Measurements from ENCODE around the gene CAPG.

CAPG gene

GRCh38 chr2:85409845-85410583, at the start of gene CAPG:
TSS of gene CAPG (minus strand) at chr2:85410366. CDS start at chr2:85402145, 8,221 bp downstream.
- H3K9ac ChIP-seq (ENCODE audit: low read length in 2 of 2), result no peak within 1 kb of the TSS
- H3K36me3 ChIP-seq (ENCODE audit: control insufficient read depth in 2 of 2, insufficient read depth in 2 of 2, low read length in 2 of 2), result no peaks in the 10 kb centered on the region
- H3K9me3 ChIP-seq (ENCODE audit: control insufficient read depth in 2 of 2, low read length in 2 of 2), result no peaks in the 10 kb centered on the region
- H3K4me3 ChIP-seq (ENCODE audit: low read length in 2 of 2), result no peak within 1 kb of the TSS
- no peaks in the 10 kb centered on the region for H3K27me3 ChIP-seq (ENCODE audit: control insufficient read depth in 1 of 2, insufficient read depth in 2 of 2, low read length in 2 of 2)
- no peak within 1 kb of the TSS for H3K27ac ChIP-seq (ENCODE audit: low read length)
- peaks cover 22% of the 10 kb centered on the region for H3K4me1 ChIP-seq (ENCODE audit: control insufficient read depth, insufficient read depth, low read length)

GRCh38 chr2:85459771-85460170, 49.6 kb upstream of the CAPG start:
- no peak overlapping the region for H3K9ac ChIP-seq (ENCODE audit: low read length in 2 of 2)
- H3K4me3 ChIP-seq (ENCODE audit: low read length in 2 of 2), result no peak overlapping the region
- no peaks in the 10 kb centered on the region for H3K9me3 ChIP-seq (ENCODE audit: control insufficient read depth in 2 of 2, low read length in 2 of 2)
- no peak overlapping the region for H3K27ac ChIP-seq (ENCODE audit: low read length)
- H3K36me3 ChIP-seq (ENCODE audit: control insufficient read depth in 2 of 2, insufficient read depth in 2 of 2, low read length in 2 of 2), result no peaks in the 10 kb centered on the region
- H3K4me1 ChIP-seq (ENCODE audit: control insufficient read depth, insufficient read depth, low read length), result no peaks in the 10 kb centered on the region
- no peaks in the 10 kb centered on the region for H3K27me3 ChIP-seq (ENCODE audit: control insufficient read depth in 1 of 2, insufficient read depth in 2 of 2, low read length in 2 of 2)

GRCh38 chr2:85458601-85459563, 48.7 kb upstream of the CAPG start:
- Histone ChIP-seq H3K4me1 (ENCODE audit: control insufficient read depth, insufficient read depth, low read length) (no peaks in the 10 kb centered on the region), H3K27ac (ENCODE audit: low read length) (no peak overlapping the region), H3K4me3 (ENCODE audit: low read length in 2 of 2) (no peak overlapping the region), H3K36me3 (ENCODE audit: control insufficient read depth in 2 of 2, insufficient read depth in 2 of 2, low read length in 2 of 2) (no peaks in the 10 kb centered on the region), H3K9ac (ENCODE audit: low read length in 2 of 2) (no peak overlapping the region), H3K9me3 (ENCODE audit: control insufficient read depth in 2 of 2, low read length in 2 of 2) (no peaks in the 10 kb centered on the region), H3K27me3 (ENCODE audit: control insufficient read depth in 1 of 2, insufficient read depth in 2 of 2, low read length in 2 of 2) (no peaks in the 10 kb centered on the region)

- no peak overlapping the region for H3K27ac ChIP-seq (ENCODE audit: low read length)
- H3K27me3 ChIP-seq (ENCODE audit: control insufficient read depth in 1 of 2, insufficient read depth in 2 of 2, low read length in 2 of 2), result no peaks in the 10 kb centered on the region
- H3K4me1 ChIP-seq (ENCODE audit: control insufficient read depth, insufficient read depth, low read length), result no peaks in the 10 kb centered on the region
- H3K9me3 ChIP-seq (ENCODE audit: control insufficient read depth in 2 of 2, low read length in 2 of 2), result no peaks in the 10 kb centered on the region
- H3K4me3 ChIP-seq (ENCODE audit: low read length in 2 of 2), result no peak overlapping the region
- H3K9ac ChIP-seq (ENCODE audit: low read length in 2 of 2), result no peak overlapping the region
- H3K36me3 ChIP-seq (ENCODE audit: control insufficient read depth in 2 of 2, insufficient read depth in 2 of 2, low read length in 2 of 2), result no peaks in the 10 kb centered on the region
Measured at GRCh38 chr2:85457877-85458316, 47.7 kb upstream of the CAPG start.

GRCh38 chr2:85457043-85457442, 46.9 kb upstream of the CAPG start:
- H3K36me3 ChIP-seq (ENCODE audit: control insufficient read depth in 2 of 2, insufficient read depth in 2 of 2, low read length in 2 of 2), result no peaks in the 10 kb centered on the region
- no peaks in the 10 kb centered on the region for H3K9me3 ChIP-seq (ENCODE audit: control insufficient read depth in 2 of 2, low read length in 2 of 2)
- H3K9ac ChIP-seq (ENCODE audit: low read length in 2 of 2), result no peak overlapping the region
- no peaks in the 10 kb centered on the region for H3K4me1 ChIP-seq (ENCODE audit: control insufficient read depth, insufficient read depth, low read length)
- H3K4me3 ChIP-seq (ENCODE audit: low read length in 2 of 2), result no peak overlapping the region
- no peaks in the 10 kb centered on the region for H3K27me3 ChIP-seq (ENCODE audit: control insufficient read depth in 1 of 2, insufficient read depth in 2 of 2, low read length in 2 of 2)
- H3K27ac ChIP-seq (ENCODE audit: low read length), result no peak overlapping the region

- H3K27ac ChIP-seq (ENCODE audit: low read length), result no peak overlapping the region
- no peaks in the 10 kb centered on the region for H3K9me3 ChIP-seq (ENCODE audit: control insufficient read depth in 2 of 2, low read length in 2 of 2)
- no peaks in the 10 kb centered on the region for H3K27me3 ChIP-seq (ENCODE audit: control insufficient read depth in 1 of 2, insufficient read depth in 2 of 2, low read length in 2 of 2)
- no peak overlapping the region for H3K4me3 ChIP-seq (ENCODE audit: low read length in 2 of 2)
- no peak overlapping the region for H3K9ac ChIP-seq (ENCODE audit: low read length in 2 of 2)
- no peaks in the 10 kb centered on the region for H3K4me1 ChIP-seq (ENCODE audit: control insufficient read depth, insufficient read depth, low read length)
- no peaks in the 10 kb centered on the region for H3K36me3 ChIP-seq (ENCODE audit: control insufficient read depth in 2 of 2, insufficient read depth in 2 of 2, low read length in 2 of 2)
Measured at GRCh38 chr2:85455552-85456090, 45.5 kb upstream of the CAPG start.

- Histone ChIP-seq H3K27ac (ENCODE audit: low read length) (no peak overlapping the region), H3K36me3 (ENCODE audit: control insufficient read depth in 2 of 2, insufficient read depth in 2 of 2, low read length in 2 of 2) (no peaks in the 10 kb centered on the region), H3K4me1 (ENCODE audit: control insufficient read depth, insufficient read depth, low read length) (no peaks in the 10 kb centered on the region), H3K4me3 (ENCODE audit: low read length in 2 of 2) (no peak overlapping the region), H3K9ac (ENCODE audit: low read length in 2 of 2) (no peak overlapping the region), H3K27me3 (ENCODE audit: control insufficient read depth in 1 of 2, insufficient read depth in 2 of 2, low read length in 2 of 2) (no peaks in the 10 kb centered on the region), H3K9me3 (ENCODE audit: control insufficient read depth in 2 of 2, low read length in 2 of 2) (no peaks in the 10 kb centered on the region)
Measured at GRCh38 chr2:85453571-85453970, 43.4 kb upstream of the CAPG start.

- H3K9ac ChIP-seq (ENCODE audit: low read length in 2 of 2), result no peak overlapping the region
- no peaks in the 10 kb centered on the region for H3K36me3 ChIP-seq (ENCODE audit: control insufficient read depth in 2 of 2, insufficient read depth in 2 of 2, low read length in 2 of 2)
- no peak overlapping the region for H3K27ac ChIP-seq (ENCODE audit: low read length)
- no peaks in the 10 kb centered on the region for H3K9me3 ChIP-seq (ENCODE audit: control insufficient read depth in 2 of 2, low read length in 2 of 2)
- H3K27me3 ChIP-seq (ENCODE audit: control insufficient read depth in 1 of 2, insufficient read depth in 2 of 2, low read length in 2 of 2), result no peaks in the 10 kb centered on the region
- H3K4me1 ChIP-seq (ENCODE audit: control insufficient read depth, insufficient read depth, low read length), result no peaks in the 10 kb centered on the region
- no peak overlapping the region for H3K4me3 ChIP-seq (ENCODE audit: low read length in 2 of 2)
Measured at GRCh38 chr2:85452237-85452636, 42.1 kb upstream of the CAPG start.

- Histone ChIP-seq H3K27ac (ENCODE audit: low read length) (no peak overlapping the region), H3K9me3 (ENCODE audit: control insufficient read depth in 2 of 2, low read length in 2 of 2) (no peaks in the 10 kb centered on the region), H3K4me1 (ENCODE audit: control insufficient read depth, insufficient read depth, low read length) (peaks cover 10% of the 10 kb centered on the region), H3K9ac (ENCODE audit: low read length in 2 of 2) (no peak overlapping the region), H3K36me3 (ENCODE audit: control insufficient read depth in 2 of 2, insufficient read depth in 2 of 2, low read length in 2 of 2) (no peaks in the 10 kb centered on the region), H3K4me3 (ENCODE audit: low read length in 2 of 2) (no peak overlapping the region), H3K27me3 (ENCODE audit: control insufficient read depth in 1 of 2, insufficient read depth in 2 of 2, low read length in 2 of 2) (no peaks in the 10 kb centered on the region)
Measured at GRCh38 chr2:85449214-85449588, 39.0 kb upstream of the CAPG start.

GRCh38 chr2:85448461-85449213, 38.5 kb upstream of the CAPG start:
- Histone ChIP-seq H3K36me3 (ENCODE audit: control insufficient read depth in 2 of 2, insufficient read depth in 2 of 2, low read length in 2 of 2) (no peaks in the 10 kb centered on the region), H3K27me3 (ENCODE audit: control insufficient read depth in 1 of 2, insufficient read depth in 2 of 2, low read length in 2 of 2) (no peaks in the 10 kb centered on the region), H3K9ac (ENCODE audit: low read length in 2 of 2) (no peak overlapping the region), H3K4me3 (ENCODE audit: low read length in 2 of 2) (no peak overlapping the region), H3K4me1 (ENCODE audit: control insufficient read depth, insufficient read depth, low read length) (peaks cover 10% of the 10 kb centered on the region), H3K9me3 (ENCODE audit: control insufficient read depth in 2 of 2, low read length in 2 of 2) (no peaks in the 10 kb centered on the region), H3K27ac (ENCODE audit: low read length) (no peak overlapping the region)
